Activated T-helper 1 cell treated with anti-CD3 and anti-CD28 coated beads, Interleukin-12 subunit alpha, Interleukin-12 subunit beta, Interleukin-2, Interleukin-4 antibody, amounts not matched to agents 30 ng/mL and 10 ng/mL and 1 ng/mL, durations not matched to agents 14 hours and 24 hours and 36 hours (primary cell): ENCODE results near the gene FAAP24. TPM values are rescaled to one million over a fixed set of nuclear protein-coding genes. Genes with fewer than 3 reads are reported as not detected.
"Not testable (repeated sequence)": the region's sequence is repeated elsewhere in the genome, so short reads cannot be mapped to it uniquely, and the experiment has no call there.

Source experiments
- DNase-seq: peaks from one replicate; pipeline ENCODE4 v3.0.0; 2021; ENCODE audit warnings: low spot score
- H3K27ac Mint-ChIP-seq: one replicate; pipeline ENCODE4 v1.8.0; 2021; ENCODE audit warnings: mild to moderate bottlenecking, mixed read lengths
- H3K27me3 Mint-ChIP-seq: one replicate; pipeline ENCODE4 v1.8.0; 2022; ENCODE audit warnings: mild to moderate bottlenecking, moderate library complexity, mixed read lengths; ENCODE audit not compliant: insufficient read depth
- H3K36me3 Mint-ChIP-seq: one replicate; pipeline ENCODE4 v1.8.0; 2021; ENCODE audit warnings: low read depth, mixed read lengths
- H3K4me1 Mint-ChIP-seq: one replicate; pipeline ENCODE4 v1.8.0; 2021; ENCODE audit warnings: low read depth, mixed read lengths
- H3K4me3 Mint-ChIP-seq: one replicate; pipeline ENCODE4 v1.8.0; 2021; ENCODE audit warnings: mild to moderate bottlenecking, moderate library complexity, mixed read lengths
- H3K9me3 Mint-ChIP-seq: one replicate; pipeline ENCODE4 v1.8.0; 2021; ENCODE audit warnings: mixed read lengths
- intact Hi-C: fragments of 100-400 bp; cut with micrococcal nuclease; formaldehyde crosslinking; loops from one replicate; pipeline ENCODE4 v1.15.1; 2024
- total RNA-seq: library from RNA; stranded (reverse); gene quantifications from 2 replicates; pipeline ENCODE4 v1.2.3, GENCODE V29; 2022

Gene FAAP24
- total RNA-seq, 1 donor from 2014 or later = 11.2 TPM

GRCh38 chr19:32977280-32977679, 5.2 kb downstream of the FAAP24 start:
- intact Hi-C loops = loop anchor here (10.0 kb wide), 1 partner anchor 182 kb away; no protein-coding TSS in a partner anchor
- Mint-ChIP-seq H3K9me3 (no peaks in the 10 kb centered on the region), H3K36me3 (peaks cover 8% of the 10 kb centered on the region), H3K4me3 (no peak overlapping the region), H3K4me1 (peaks cover 9% of the 10 kb centered on the region), H3K27me3 (no peaks in the 10 kb centered on the region), H3K27ac (no peak overlapping the region)
- DNase-seq = no peak

GRCh38 chr19:32977813-32978212, 5.8 kb downstream of the FAAP24 start:
- not testable (repeated sequence) for H3K4me1 Mint-ChIP-seq

GRCh38 chr19:32979807-32980206, 7.8 kb downstream of the FAAP24 start:
- not testable (repeated sequence) for DNase-seq, H3K36me3 Mint-ChIP-seq, H3K4me1 Mint-ChIP-seq, H3K9me3 Mint-ChIP-seq, H3K27ac Mint-ChIP-seq, H3K4me3 Mint-ChIP-seq, H3K27me3 Mint-ChIP-seq
- intact Hi-C loops = loop anchor here (10.0 kb wide), 1 partner anchor 185 kb away; no protein-coding TSS in a partner anchor

More at GRCh38 chr19:32977813-32978212, 5.8 kb downstream of the FAAP24 start:
- not testable (repeated sequence) for H3K27me3 Mint-ChIP-seq, H3K9me3 Mint-ChIP-seq, H3K27ac Mint-ChIP-seq, H3K4me3 Mint-ChIP-seq, H3K36me3 Mint-ChIP-seq, DNase-seq
- intact Hi-C loops = loop anchor here (10.0 kb wide), 1 partner anchor 183 kb away; no protein-coding TSS in a partner anchor

GRCh38 chr19:32982488-32982887, 10.4 kb downstream of the FAAP24 start:
- intact Hi-C loops, H3K27ac Mint-ChIP-seq, DNase-seq, H3K4me1 Mint-ChIP-seq, H3K27me3 Mint-ChIP-seq, H3K36me3 Mint-ChIP-seq, H3K9me3 Mint-ChIP-seq, H3K4me3 Mint-ChIP-seq: not testable (repeated sequence)

- DNase-seq, H3K4me1 Mint-ChIP-seq, intact Hi-C loops, H3K27me3 Mint-ChIP-seq, H3K36me3 Mint-ChIP-seq, H3K4me3 Mint-ChIP-seq, H3K9me3 Mint-ChIP-seq, H3K27ac Mint-ChIP-seq: not testable (repeated sequence)
Observed at GRCh38 chr19:32988254-32988653, 16.2 kb downstream of the FAAP24 start.

- Mint-ChIP-seq H3K27ac (no peak overlapping the region), H3K9me3 (no peaks in the 10 kb centered on the region), H3K36me3 (no peaks in the 10 kb centered on the region), H3K4me1 (peaks cover 5% of the 10 kb centered on the region), H3K4me3 (no peak overlapping the region), H3K27me3 (no peaks in the 10 kb centered on the region)
- DNase-seq = no peak
- intact Hi-C loops = no loop called here
Observed at GRCh38 chr19:32988724-32989123, 16.7 kb downstream of the FAAP24 start.

- H3K36me3 Mint-ChIP-seq, H3K9me3 Mint-ChIP-seq, H3K27me3 Mint-ChIP-seq, DNase-seq, intact Hi-C loops, H3K27ac Mint-ChIP-seq, H3K4me3 Mint-ChIP-seq: not testable (repeated sequence)
- peaks cover 12% of the 10 kb centered on the region for H3K4me1 Mint-ChIP-seq
Observed at GRCh38 chr19:32995966-32996365, 23.9 kb downstream of the FAAP24 start.

- H3K4me1 Mint-ChIP-seq, DNase-seq, H3K27ac Mint-ChIP-seq, H3K27me3 Mint-ChIP-seq, H3K4me3 Mint-ChIP-seq, H3K36me3 Mint-ChIP-seq, intact Hi-C loops, H3K9me3 Mint-ChIP-seq: not testable (repeated sequence)
Observed at GRCh38 chr19:32997061-32997464, 25.0 kb downstream of the FAAP24 start.

- peaks cover 7% of the 10 kb centered on the region for H3K4me1 Mint-ChIP-seq
- H3K36me3 Mint-ChIP-seq = peaks cover 3% of the 10 kb centered on the region
- H3K9me3 Mint-ChIP-seq = no peaks in the 10 kb centered on the region
- DNase-seq = no peak
- H3K27me3 Mint-ChIP-seq = no peaks in the 10 kb centered on the region
- intact Hi-C loops = no loop called here
- H3K27ac Mint-ChIP-seq = no peak overlapping the region
- no peak overlapping the region for H3K4me3 Mint-ChIP-seq
Observed at GRCh38 chr19:32997716-32998355, 25.8 kb downstream of the FAAP24 start.

- Mint-ChIP-seq H3K4me1 (peaks cover 7% of the 10 kb centered on the region), H3K36me3 (peaks cover 3% of the 10 kb centered on the region), H3K27ac (no peak overlapping the region), H3K9me3 (no peaks in the 10 kb centered on the region), H3K27me3 (no peaks in the 10 kb centered on the region), H3K4me3 (no peak overlapping the region)
- intact Hi-C loops = no loop called here
- DNase-seq = no peak
Observed at GRCh38 chr19:32998722-32999121, 26.7 kb downstream of the FAAP24 start.

GRCh38 chr19:33000510-33000909, 28.5 kb downstream of the FAAP24 start:
- intact Hi-C loops = no loop called here
- H3K9me3 Mint-ChIP-seq = no peaks in the 10 kb centered on the region
- H3K4me1 Mint-ChIP-seq = peaks cover 7% of the 10 kb centered on the region
- peak overlapping the region; percentile 5 for H3K4me3 Mint-ChIP-seq
- H3K36me3 Mint-ChIP-seq = peaks cover 3% of the 10 kb centered on the region
- peak; percentile 16 for DNase-seq
- H3K27ac Mint-ChIP-seq = peak overlapping the region; percentile 2
- H3K27me3 Mint-ChIP-seq = no peaks in the 10 kb centered on the region

- Mint-ChIP-seq H3K9me3 (no peaks in the 10 kb centered on the region), H3K4me3 (no peak overlapping the region), H3K27ac (no peak overlapping the region), H3K36me3 (peaks cover 3% of the 10 kb centered on the region), H3K27me3 (no peaks in the 10 kb centered on the region), H3K4me1 (peaks cover 7% of the 10 kb centered on the region)
- intact Hi-C loops = no loop called here
- DNase-seq = no peak
Observed at GRCh38 chr19:33000910-33001309, 28.9 kb downstream of the FAAP24 start.

- intact Hi-C loops, H3K27ac Mint-ChIP-seq, H3K27me3 Mint-ChIP-seq, H3K36me3 Mint-ChIP-seq, H3K4me3 Mint-ChIP-seq, H3K4me1 Mint-ChIP-seq, DNase-seq, H3K9me3 Mint-ChIP-seq: not testable (repeated sequence)
Observed at GRCh38 chr19:33002126-33002865, 30.3 kb downstream of the FAAP24 start.
